Neural progenitor cell (in vitro differentiated cells): ENCODE results near the gene ACACA.

Source experiments
- EZH2phosphoT487 ChIP-seq: fragments of 200-600 bp; sonication (generic); IDR thresholded peaks from 2 replicates; pipeline ENCODE4 v1.6.1; 2017; ENCODE audit warnings: antibody characterized with exemption
- TF ChIP-seq, protein P1 (sequence below): fragments of 200-600 bp; sonication (generic); IDR thresholded peaks from 2 replicates; pipeline ENCODE4 v1.5.1; 2017; ENCODE audit warnings: antibody characterized with exemption, mild to moderate bottlenecking

GRCh38 chr17:37231887-37232286, 174.7 kb downstream of the ACACA start:
- TF ChIP-seq, protein P1, sequence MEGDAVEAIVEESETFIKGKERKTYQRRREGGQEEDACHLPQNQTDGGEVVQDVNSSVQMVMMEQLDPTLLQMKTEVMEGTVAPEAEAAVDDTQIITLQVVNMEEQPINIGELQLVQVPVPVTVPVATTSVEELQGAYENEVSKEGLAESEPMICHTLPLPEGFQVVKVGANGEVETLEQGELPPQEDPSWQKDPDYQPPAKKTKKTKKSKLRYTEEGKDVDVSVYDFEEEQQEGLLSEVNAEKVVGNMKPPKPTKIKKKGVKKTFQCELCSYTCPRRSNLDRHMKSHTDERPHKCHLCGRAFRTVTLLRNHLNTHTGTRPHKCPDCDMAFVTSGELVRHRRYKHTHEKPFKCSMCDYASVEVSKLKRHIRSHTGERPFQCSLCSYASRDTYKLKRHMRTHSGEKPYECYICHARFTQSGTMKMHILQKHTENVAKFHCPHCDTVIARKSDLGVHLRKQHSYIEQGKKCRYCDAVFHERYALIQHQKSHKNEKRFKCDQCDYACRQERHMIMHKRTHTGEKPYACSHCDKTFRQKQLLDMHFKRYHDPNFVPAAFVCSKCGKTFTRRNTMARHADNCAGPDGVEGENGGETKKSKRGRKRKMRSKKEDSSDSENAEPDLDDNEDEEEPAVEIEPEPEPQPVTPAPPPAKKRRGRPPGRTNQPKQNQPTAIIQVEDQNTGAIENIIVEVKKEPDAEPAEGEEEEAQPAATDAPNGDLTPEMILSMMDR: no peak
- TF ChIP-seq EZH2phosphoT487: no peak
